CMK (cell line): ENCODE measurements around the gene SEC61G.

Experiments used
- DNase-seq: peaks from one replicate; pipeline ENCODE4 v3.0.0-alpha.2; 2010; ENCODE audit warnings: low read depth

Gene SEC61G

DNA sequence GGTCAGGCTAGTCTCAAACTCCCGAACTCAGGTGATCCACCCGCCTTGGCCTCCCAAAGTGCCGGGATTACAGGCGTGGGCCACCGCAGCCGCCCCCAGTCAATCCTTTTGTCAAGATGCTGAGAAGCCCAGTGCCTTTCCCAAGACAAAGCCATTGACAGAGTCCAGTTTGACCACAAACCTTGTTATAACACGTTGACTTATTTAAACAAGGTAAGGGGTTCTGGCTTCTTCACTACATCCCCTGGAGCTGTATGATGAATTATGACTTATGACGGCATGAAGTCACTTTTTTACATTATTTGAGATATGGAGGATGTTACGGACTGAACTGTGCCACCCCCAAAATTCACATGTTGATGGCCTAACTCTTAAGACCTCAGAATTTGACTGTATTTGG is 5.8 kb upstream of the SEC61G start:
- no peak for DNase-seq

- no peak for DNase-seq
These were observed 1.3 kb downstream of the SEC61G start for GRCh38 chr7:54757711-54758110.

DNA sequence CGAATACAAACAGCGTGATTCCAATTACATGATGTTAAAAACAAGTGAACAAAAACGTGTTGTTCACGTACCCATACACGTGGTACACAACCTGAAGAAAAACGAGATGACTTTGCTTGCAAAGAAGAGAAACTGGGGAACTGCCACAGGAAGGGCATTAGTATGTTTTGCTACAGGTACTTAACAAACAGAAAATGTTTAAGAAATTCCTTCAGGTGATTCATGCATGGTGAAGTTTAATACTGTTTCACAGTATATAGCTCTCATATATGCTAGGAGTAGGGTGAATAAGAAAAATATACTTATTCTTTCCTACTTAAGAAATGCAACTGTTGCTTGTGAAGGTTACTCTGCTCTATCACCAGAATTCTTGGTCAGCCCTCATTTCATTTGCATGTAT is 9.8 kb downstream of the SEC61G start:
- no peak for DNase-seq

DNA sequence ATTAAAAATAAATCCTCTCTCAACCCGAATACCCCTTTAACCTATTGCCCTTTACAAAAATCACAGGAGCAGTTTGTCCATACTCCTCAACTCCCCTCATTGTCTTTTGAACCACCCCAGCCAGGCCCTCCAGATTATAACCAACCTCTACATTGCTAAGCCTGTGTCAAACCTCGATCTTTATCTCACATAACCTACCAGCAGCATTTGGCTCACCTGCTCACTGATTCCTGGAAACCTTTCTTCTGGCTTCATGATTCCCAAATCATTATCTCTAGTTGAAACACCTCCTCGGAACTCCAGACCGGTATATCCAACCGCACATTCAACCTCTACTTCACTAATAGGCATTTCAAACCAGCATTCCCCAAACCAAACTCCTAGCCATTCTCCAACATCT is 11.8 kb downstream of the SEC61G start:
- DNase-seq = no peak

GRCh38 chr7:54743580-54743979 is 15.4 kb downstream of the SEC61G start:
- DNase-seq = no peak

DNA sequence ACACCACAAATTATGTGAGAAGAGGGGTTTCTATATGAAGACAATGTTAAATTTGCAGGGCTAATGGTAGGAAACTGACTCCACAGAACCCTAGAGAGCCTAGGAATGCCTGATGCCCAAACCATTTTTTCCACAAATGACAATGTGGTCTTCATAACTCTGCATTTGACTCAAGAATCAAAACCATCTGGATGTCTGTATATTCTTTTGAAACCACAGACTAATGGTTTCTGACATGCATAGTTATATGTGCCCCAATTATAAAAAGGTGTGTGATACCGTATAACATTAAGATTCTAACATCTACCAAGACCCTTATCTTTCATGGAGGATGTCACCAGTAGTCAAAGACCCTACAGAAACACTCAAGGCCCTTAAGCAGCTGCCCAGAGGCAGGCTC is 20.3 kb downstream of the SEC61G start:
- no peak for DNase-seq

- no peak for DNase-seq
These were observed 29.9 kb downstream of the SEC61G start for GRCh38 chr7:54729107-54729506.

- DNase-seq = no peak
These were observed 30.6 kb downstream of the SEC61G start for GRCh38 chr7:54728411-54728810.

- no peak for DNase-seq
These were observed 33.8 kb downstream of the SEC61G start for GRCh38 chr7:54725255-54725654.

GRCh38 chr7:54722502-54722901 is 36.5 kb downstream of the SEC61G start:
- DNase-seq = no peak

- DNase-seq = no peak
These were observed 37.0 kb downstream of the SEC61G start for GRCh38 chr7:54722026-54722425.

GRCh38 chr7:54719974-54720373 is 39.0 kb downstream of the SEC61G start:
- no peak for DNase-seq

- no peak for DNase-seq
These were observed 39.6 kb downstream of the SEC61G start for GRCh38 chr7:54719425-54719824.

GRCh38 chr7:54712820-54713219 is 46.2 kb downstream of the SEC61G start:
- DNase-seq = no peak

GRCh38 chr7:54711900-54712595 is 47.0 kb downstream of the SEC61G start:
- DNase-seq = no peak

- DNase-seq = no peak
These were observed 49.7 kb downstream of the SEC61G start for GRCh38 chr7:54709283-54709682.

- DNase-seq = no peak
These were observed 53.6 kb downstream of the SEC61G start for GRCh38 chr7:54705436-54705835.

- DNase-seq = no peak
These were observed 54.2 kb downstream of the SEC61G start for GRCh38 chr7:54704851-54705250.
